OCI-LY3 (cell line): Measurements from ENCODE around the gene MANEAL.

Experiments used
- CTCF ChIP-seq: fragments of 200-600, 300-600 bp; sonication (generic); IDR thresholded peaks from 2 replicates; pipeline ENCODE4 v1.5.1; 2014; ENCODE audit warnings: antibody characterized with exemption, low read length, low read depth
- EZH2phosphoT487 ChIP-seq: fragments of 200-600 bp; shearing (Covaris generic); IDR thresholded peaks from 2 replicates; pipeline ENCODE4 v1.6.1; 2018; ENCODE audit warnings: antibody characterized with exemption, mixed run types, low read depth

DNA sequence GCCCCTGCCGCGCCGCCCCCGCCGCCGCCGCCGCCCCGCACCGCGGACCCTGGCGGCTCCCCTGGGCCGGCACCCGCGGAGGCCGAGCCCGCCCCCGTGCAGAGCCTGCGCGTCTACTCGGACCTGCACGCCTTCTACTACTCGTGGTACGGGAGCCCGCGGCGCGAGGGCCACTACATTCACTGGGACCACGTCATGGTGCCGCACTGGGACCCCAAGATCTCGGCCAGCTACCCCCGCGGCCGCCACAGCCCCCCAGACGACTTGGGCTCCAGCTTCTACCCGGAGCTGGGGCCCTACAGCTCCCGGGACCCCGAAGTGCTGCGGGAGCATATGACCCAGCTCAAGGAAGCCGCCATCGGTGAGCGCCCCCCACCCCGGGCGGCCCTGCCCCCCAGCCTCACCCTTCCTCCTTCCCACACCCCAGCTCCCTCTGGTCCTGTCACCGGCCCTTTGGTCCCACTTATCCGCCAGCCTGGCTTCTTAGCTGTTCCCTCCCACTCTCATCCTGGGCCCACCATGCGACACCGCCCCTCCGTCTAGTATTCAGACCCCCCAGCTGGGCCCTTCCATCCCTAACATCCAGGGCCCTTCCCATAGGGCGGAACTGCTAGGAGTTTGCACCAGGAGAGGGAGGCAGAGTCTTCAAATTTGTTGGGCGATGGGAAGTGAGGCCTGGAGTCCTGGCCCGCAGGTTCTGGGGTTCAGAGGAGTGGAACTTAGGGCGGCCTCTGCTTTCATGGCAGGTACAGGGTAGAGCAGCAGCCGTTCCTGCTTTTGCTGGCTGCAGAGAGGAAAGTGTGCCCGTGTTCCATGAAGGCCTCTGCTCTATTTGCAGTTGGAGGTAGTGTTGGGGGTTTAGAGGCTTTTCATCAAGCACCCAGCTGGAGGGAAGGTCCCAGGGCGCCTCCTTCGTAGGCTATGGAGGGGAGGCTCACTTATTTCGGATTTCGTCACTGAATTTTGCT is 1.0 kb downstream of the MANEAL start:
- TF ChIP-seq CTCF (no peak), EZH2phosphoT487 (no peak)
